ENCODE measurements around the gene IWS1. TPM values are rescaled to one million over a fixed set of nuclear protein-coding genes. Genes with fewer than 3 reads are reported as not detected.
"Not testable (repeated sequence)": the region's sequence is repeated elsewhere in the genome, so short reads cannot be mapped to it uniquely, and the experiment has no call there.

IWS1 gene
- total RNA-seq, 1 experiment from 2014 or later = 47.5 TPM

GRCh38 chr2:127560931-127561280 is 34.6 kb upstream of the IWS1 start:
- peak; percentile 77 for DNase-seq (ENCODE audit: low read depth)

- peak; percentile 75 for DNase-seq (ENCODE audit: low read depth)
Measured at GRCh38 chr2:127560201-127560930, 34.1 kb upstream of the IWS1 start.

- no peak for DNase-seq (ENCODE audit: low read depth)
Measured at GRCh38 chr2:127559454-127559853, 33.2 kb upstream of the IWS1 start.

DNA sequence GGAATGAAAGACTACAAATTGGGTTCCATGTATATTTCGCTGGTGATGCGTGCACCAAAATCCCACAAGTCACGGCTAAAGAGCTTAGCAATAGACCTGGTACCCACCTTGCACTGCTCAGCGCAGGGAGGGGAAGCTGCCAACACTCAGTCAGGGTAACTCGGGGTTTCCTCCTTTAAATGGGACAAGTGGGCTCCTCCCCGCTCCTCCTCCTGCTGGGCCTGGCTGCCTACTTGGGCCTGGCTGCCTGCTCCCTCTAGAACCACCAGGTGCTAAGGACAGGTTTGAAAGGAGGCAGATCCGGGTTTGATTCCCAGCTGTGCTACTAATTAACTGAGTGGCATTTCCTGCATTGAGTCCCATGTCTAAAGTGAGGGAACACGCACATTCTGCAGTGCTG is 32.6 kb upstream of the IWS1 start:
- no peak for DNase-seq (ENCODE audit: low read depth)

DNA sequence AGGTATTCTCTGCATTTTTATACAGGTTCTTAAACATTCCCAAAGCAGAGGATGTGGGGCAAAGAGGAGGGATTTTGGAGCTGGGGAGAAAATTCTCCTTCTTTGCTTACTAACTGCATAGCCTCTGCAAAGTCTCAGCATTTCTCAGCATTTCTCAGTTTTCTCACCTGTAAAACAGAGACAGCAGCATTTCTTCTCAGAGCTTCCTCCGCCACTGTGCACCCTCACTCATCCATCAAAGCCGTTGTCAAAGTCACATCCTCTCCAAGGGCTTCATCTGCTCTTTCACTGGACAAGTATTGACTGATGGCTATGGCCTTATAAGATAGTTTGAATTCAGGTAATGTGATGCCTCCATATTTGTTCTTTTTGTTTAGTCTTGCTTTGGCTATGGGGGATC is 26.6 kb upstream of the IWS1 start:
- DNase-seq (ENCODE audit: low read depth) = no peak

GRCh38 chr2:127552336-127552735 is 26.0 kb upstream of the IWS1 start:
- DNase-seq (ENCODE audit: low read depth) = no peak

- no peak for DNase-seq (ENCODE audit: low read depth)
Measured at GRCh38 chr2:127551221-127551930, 25.1 kb upstream of the IWS1 start.

GRCh38 chr2:127546797-127547196 is 20.5 kb upstream of the IWS1 start:
- DNase-seq (ENCODE audit: low read depth) = no peak

- no peak for DNase-seq (ENCODE audit: low read depth)
Measured at GRCh38 chr2:127545796-127546195, 19.5 kb upstream of the IWS1 start.

DNA sequence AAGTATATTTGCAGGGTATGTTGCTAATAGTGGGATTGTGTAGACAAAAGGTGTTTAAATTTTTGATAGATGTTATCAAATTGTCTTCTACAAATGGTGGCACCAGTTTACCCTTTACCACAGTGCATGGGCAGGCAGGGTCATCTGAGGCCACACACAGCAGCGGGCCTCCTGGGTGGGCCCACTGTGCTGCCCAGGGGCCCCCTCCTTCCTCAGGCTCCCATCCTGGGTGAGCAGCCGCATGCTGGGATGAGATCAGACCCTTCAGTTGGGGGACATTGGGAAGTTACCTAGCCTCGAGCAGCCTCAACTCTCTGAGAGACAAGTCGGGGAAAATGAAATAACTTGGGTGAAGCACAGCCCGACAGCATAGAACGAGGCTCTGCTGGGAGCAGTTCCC is 18.9 kb upstream of the IWS1 start:
- no peak for DNase-seq (ENCODE audit: low read depth)

DNA sequence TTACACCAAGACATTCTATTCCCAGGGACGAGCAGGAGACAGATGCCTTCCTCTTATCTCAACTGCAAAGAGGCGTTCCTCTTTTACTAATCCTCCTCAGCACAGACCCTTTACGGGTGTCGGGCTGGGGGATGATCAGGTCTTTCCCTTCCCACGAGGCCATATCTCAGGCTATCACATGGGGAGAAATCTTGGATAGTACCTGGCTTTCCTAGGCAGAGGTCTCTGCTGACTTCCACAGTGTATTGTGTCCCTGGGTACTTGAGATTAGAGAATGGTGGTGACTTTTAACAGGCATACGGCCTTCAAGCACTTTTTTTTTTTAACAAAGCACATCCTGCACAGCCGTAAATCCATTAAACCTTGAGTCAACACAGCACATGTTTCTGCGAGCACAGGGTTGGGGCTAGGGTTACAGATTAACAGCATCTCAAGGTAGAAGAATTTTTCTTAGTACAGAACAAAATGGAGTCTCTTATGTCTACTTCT is 16.8 kb upstream of the IWS1 start:
- not testable (repeated sequence) for DNase-seq (ENCODE audit: low read depth)

DNA sequence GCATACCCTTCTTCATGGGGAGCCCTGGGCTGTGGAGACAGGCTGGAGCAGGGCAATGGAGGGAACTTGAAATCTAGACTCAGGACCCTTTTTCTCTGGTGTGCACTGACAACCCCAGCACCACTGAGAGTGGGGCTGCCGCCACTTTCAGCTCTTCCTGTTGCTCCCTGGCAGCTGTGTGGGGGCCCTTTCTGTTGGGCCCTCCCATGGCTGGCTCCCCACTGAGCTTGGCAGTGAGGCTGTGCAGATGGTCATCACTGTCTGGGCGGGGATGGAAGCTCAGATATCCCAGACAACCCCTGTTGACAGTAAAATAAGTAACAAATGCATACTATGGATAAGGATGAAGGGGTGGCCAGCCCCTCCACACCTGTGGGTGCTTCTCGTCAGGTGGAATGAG is 15.9 kb upstream of the IWS1 start:
- DNase-seq (ENCODE audit: low read depth) = no peak

DNA sequence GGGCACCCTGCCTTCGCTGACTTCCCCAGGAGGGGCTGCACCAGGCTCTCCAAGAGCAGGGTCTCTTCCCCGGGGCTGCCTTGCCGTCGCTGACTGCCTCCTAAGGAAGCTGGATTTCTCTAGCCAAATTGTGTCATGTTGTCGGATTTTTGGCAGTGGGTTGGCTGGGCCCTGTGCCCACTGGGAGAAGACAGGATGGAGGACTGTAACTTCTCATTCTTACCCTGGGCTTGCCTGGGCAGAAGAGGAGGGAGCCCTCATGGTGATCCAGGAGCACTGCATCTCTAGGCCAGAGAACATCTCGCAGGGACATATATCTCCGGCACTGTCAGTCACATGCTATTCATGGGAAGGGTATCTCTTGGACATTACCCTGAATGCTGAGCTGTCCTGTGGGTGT is 15.5 kb upstream of the IWS1 start:
- no peak for DNase-seq (ENCODE audit: low read depth)

GRCh38 chr2:127537644-127538043 is 11.4 kb upstream of the IWS1 start:
- DNase-seq (ENCODE audit: low read depth) = no peak

DNA sequence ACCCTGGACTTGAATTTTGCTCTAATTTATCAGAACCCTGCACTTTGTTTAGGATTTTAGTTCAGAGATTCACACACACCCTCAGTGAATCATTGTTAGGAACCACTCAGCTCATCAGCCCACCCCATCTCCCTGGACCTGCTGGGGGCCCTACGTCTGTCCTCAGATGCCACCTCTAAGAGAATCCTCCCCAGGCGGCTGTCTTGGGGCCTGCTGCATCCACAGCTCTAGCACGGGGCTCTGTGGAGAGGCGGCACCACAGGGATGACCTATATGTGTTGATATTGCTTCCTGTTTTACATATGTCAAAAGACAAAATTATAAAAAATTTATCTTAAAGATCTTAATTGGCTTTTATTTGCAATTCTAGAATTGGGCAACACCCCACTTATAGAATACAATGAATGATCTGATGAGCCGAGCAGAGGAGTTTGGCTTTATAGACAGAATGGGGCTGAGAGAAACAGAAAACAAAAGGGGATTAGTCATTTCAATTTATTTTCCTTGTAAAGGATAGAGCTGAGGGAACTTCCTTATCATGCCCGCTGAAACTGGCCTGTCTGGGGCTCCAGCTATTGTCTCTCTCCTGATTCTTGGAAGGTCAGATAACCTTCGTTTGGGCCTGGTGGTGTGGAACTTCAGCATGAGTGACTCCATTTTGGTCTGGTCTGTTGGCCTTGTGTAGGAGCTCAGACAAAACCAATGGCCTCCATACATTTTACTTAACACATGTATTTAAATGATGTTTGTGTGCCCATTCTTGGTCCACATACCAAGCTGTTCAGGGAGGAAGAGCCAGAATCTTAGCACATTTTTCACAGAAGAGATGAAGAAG is 10.6 kb upstream of the IWS1 start:
- DNase-seq (ENCODE audit: low read depth) = no peak

DNA sequence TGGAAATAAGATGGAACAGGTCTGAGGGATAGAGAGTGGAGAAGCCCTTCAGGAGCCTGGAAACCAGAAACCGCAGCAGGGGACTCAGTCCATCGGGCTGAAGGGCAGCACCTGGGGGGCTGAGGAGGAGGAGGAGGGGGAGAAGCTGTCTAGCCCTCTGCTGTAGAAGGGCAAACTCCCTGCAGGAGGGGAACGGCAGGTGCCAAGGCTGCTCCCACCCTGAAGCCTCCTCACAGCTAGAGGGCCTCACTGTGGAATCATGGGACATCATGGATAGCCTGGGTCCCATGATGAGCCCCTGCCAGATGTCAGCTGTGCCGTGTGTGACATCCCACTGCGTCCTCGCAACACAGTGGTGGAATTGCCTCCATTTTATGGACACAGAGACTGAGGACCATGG is 9.6 kb upstream of the IWS1 start:
- DNase-seq (ENCODE audit: low read depth) = no peak

- DNase-seq (ENCODE audit: low read depth) = no peak
Measured at GRCh38 chr2:127535422-127535901, 9.2 kb upstream of the IWS1 start, which contains the start of gene MYO7B. Gene MYO7B (plus strand): TSS chr2:127535683. CDS start chr2:127559723, 24,040 bp downstream.

- DNase-seq (ENCODE audit: low read depth) = no peak
Measured at GRCh38 chr2:127532296-127532695, 6.0 kb upstream of the IWS1 start.

GRCh38 chr2:127531221-127531648 is 4.9 kb upstream of the IWS1 start:
- DNase-seq (ENCODE audit: low read depth) = no peak

DNA sequence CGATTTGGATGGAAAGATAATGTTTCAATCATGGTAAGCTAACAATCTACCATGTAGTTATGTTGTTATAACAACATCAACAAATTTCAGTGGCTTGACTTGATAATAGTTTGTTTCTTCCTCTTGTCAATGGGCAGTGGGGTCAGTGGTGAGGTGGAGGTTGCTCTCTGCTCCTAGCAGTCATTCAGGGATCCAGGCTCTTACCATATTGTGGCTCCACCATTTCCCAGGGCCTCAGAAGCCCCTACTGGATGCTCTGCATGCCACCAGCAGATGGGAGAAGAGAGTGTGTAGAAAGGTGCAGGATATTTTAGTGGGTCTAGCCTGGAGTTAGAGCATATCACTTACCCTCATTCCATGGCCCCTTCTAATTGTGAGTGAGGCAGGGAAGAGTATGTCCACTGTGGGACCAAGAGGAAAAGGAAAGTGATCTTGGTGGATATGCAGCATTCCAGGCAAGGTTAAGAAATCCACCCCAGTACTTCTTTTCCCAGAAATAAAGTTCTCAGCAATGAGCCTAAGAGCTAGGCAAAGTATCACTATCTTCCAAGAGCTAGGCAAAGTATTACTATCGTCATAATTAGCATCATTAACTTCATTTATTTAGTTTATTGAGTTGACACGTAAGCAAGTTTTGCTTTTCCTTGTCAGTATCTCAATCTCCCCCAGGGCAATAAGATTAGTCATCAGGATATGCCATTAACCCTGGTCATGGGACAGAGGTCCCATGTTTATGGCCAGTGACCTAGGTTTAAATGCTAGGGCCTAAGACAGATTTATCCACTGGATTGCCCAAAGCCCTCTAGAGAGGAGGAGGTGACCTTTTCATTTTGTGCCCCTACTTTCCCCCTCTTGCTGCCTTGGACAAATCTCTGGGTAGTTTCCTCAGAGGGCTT is 4.2 kb upstream of the IWS1 start:
- DNase-seq (ENCODE audit: low read depth) = no peak

GRCh38 chr2:127529416-127529815 is 3.1 kb upstream of the IWS1 start:
- DNase-seq (ENCODE audit: low read depth) = not testable (repeated sequence)

Data from LHCN-M2 (cell line).